ENCODE results near the gene MYBPH.

MYBPH gene

DNA sequence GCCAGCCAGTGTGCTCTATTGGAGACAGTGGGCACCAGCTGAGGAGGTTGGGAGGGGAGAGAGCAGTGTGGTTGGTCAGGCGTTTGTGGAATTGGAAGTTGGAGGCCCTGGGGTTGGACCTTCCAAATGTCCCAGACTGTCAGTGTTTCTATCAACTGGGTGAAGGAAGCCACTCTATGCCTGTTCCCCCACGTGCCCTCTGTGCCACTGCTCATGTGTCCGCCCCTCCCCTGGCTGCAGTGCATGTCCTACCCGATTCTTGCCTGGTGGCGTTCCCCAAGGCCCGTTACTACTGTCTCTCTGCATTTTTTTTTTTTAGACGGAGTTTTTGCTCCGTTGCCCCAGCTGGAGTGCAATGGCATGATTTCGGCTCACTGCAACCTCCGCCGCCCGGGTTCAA lies 27.0 kb downstream of the MYBPH start:
- DNase-seq (ENCODE audit: low read depth), result no peak

DNA sequence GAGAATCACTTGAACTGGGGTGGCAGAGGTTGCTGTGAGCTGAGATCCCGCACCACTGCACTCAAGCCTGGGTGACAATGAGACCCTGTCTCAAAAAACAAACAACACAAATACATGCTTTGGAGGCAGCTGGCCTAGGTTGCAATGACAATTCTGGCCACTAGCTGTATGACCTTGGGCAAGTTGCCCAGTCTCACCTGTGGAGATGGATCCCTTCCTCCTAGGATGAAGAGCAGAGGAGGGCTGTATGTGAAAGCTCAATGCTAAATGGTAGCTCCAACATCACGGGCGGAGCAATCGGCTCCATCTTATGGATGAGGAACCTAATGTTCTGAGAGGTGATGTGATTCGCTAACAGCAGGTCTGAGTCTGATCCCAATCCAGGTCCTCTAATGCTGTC lies 27.5 kb downstream of the MYBPH start:
- DNase-seq (ENCODE audit: low read depth), result no peak

DNA sequence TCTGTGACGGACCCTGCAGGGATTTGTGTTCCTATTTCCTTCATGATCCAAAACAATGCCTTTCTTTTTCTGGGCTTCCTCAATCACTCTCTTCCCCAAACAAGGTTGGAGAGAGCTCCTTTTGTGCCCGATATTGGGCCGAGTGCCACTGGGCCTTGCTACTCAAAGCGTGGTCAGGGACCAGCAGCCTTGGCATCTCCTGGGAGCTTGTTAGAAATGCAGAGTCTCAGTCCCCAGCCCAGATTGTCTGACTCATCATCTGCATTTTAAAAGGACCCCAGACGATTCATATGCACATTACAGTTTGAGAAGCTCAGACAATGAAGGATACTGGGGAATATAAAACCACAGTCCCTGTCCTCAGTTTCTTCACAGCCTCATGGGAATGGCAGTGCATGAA lies 28.2 kb downstream of the MYBPH start:
- DNase-seq (ENCODE audit: low read depth), result no peak

DNA sequence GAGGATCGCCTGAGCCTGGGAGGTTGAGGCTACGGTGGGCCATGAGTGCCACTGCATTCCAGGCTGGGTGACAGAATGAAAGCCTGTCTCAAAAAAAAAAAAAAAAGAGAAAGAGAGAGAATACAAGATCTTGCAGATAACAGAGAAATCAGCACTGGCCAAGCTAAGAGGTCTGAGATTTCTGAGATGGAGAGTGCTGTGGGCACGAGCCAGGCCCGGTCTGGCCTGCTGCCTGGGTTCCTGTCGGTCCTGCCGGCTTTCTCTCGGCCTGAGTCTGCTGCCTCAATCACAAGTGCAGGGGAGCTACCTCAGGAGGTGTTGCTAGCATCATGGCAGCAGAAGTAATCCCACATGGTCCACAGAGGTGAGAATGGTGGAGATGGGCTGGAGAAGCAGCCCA lies 29.1 kb downstream of the MYBPH start:
- DNase-seq (ENCODE audit: low read depth), result no peak

DNA sequence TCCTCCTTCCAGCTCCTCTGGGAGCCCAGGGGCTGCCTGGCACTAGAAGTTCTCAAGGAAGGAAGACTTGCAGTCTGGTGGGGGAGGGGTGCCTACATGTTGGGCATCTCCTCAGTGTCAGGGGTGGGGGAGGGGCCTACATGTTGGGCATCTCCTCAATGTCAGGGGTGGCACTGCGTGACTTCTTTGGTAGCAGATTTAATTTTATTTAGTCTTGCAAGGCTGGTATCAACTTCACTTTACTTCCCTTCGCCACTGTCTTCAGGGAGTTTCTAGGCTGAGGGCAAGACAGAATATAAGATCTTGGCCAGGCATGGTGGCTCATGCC lies 29.6 kb downstream of the MYBPH start:
- no peak for DNase-seq (ENCODE audit: low read depth)

DNA sequence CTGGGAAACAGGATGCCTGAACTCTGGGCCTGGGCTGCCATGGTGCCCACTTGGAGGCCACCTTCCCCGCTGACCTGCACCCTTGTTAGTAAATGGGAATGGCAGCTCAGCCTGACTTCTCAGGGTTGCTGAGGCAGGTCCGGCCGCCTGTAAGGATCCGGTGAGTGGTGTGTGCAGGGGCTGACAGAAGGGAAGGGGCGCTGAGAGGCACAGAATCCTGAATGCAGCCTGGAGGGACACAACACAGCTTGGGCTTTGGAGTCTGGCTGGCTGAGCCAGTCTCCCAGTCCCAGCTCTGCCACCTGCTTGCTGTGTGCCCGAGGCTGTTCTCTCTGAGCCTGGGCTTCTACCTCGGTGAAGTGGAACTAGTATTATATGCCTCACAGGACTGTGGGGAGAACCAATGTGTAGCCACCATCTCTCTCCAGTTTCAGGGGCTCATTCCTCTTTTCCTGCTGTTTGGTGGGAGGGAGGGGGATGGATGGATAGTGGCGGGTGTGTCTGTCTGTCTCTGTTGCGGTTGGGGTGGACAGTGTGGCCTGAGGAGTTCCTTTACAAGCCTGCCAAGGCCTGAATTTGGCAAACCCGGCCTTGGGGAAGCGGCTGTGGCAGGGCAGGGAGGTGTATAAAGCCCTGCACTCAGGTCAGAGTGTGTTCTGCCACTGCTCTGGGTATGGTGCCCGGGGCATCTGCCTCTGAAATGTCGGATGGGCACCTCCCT lies 30.1 kb downstream of the MYBPH start:
- DNase-seq (ENCODE audit: low read depth), result no peak

DNA sequence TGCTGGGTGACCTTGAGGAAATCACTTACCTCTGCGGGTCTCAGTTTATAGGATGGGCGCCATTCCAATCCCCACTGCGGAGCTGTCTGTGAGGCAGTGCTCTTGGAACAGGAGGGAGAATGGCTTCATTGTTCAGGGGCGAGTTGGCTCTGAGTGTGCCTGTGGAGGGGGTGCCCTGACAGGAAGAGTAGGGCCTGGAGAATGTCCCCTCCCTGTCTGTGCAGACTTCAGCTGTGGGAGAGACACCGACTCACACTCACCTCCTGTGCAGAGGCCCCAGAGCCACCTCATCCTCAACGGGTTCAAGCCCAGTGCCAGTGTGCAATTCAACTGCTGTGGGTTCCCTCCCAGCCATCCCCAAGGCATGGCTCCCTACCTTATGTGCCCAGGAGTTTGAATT lies 31.0 kb downstream of the MYBPH start:
- DNase-seq (ENCODE audit: low read depth), result no peak

DNA sequence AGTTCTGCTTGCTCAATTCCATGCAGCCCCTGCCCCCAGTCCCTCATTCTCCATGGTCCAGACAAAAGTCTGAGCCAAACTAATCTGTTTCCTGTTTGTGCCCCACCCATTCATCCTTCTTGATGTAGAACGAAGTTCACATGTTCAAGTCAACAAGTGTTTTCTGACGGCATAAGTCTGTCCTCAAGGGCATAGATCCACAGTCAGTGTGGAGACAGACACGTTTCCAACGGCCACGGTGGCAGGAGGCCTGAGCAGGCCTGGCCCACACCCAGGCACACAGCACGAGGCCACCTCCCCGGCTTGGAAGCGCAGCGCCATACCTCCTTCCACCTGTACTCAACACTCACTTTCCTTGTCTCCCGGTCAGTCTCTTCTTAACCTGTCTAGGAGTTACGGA lies 32.0 kb downstream of the MYBPH start:
- no peak for DNase-seq (ENCODE audit: low read depth)

DNA sequence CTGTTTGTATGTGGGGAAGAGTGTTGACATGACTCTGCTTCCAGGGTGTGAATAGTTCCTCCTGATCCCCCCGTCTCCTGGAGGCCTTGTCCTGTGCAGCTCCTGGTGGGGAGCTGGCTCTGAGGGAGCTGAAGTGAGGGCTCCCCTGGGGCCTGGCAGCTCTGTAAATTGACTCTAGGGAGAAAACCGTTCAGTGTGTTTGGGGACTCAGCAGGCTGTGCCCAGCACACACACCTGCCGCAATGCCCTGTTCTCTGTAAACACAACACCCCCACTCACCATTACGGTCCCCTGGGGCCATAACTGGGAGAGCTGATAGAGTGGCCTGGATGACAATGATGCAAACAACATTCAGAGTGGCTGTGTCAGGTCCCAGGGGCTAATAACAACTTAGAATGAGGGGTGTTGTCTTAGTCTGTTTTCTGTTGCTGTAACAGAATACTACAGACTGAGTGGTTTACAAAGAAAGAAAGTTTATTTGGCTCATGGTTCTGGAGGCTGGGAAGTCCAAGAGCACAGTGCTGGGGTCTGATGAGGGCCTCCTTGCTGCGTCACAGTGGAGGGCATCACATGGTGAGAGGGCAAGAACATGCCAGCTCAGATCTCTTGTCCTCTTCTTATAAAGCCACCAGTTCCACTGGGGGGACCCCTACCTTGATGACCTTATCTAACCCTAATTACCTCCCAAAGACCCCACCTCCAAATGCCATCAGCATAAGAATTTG lies 32.8 kb downstream of the MYBPH start:
- DNase-seq (ENCODE audit: low read depth), result no peak

DNA sequence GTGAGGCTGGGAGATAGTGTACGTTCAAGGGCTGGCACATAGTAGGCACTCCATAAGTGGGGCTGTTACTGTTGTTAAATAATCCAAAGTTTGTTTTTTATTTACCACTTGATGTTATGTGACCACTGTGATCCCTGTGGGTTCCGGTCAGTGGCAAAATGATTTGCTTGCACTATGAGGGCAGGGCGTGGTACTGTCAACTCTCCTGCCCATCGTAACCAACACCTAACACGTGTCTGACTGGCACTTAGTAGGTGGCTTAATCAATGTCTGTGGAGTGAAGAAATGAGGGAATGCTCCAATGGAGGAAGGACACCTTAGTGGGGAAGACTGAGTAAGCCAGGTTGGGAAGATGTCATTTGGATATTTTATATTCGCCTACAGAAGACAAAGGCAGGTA lies 33.5 kb downstream of the MYBPH start:
- no peak for DNase-seq (ENCODE audit: low read depth)

DNA sequence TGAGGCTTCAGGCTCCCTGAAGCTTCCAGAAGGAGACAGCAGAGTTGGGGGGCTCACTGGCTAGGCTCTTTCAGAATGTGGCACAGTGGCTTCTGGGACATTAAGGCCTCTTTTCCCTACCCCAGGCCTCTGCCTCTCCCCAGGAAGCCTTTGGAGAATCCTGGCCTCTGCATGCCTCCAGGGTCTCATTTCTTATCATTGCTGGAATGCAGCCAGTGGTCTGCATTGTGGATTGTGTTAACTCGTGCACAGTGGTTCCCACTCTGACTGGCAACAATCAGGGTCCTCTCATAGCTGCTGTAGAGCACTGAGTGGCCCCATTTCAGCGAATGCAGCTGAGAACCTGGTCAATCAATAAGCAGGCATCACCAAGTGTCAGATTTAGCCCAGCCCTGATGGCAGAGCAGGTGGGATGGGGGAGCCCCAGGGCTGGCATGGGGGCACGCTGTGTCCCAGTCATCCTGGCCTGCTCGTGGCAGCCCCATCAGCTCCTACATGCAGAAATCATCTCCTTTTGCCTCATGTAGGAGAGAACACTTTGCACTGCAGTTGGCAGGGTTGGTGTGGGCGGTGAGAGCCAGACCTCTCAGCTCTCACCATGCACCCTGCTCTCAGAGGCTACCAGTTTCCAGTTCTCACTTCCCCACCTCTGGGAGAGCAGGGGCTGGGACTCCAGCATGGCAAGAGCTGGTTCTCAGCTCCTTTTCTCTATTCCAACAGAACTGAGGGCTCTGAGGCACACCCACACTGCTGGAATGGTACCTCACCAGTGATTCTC lies 34.7 kb downstream of the MYBPH start:
- DNase-seq (ENCODE audit: low read depth), result no peak

DNA sequence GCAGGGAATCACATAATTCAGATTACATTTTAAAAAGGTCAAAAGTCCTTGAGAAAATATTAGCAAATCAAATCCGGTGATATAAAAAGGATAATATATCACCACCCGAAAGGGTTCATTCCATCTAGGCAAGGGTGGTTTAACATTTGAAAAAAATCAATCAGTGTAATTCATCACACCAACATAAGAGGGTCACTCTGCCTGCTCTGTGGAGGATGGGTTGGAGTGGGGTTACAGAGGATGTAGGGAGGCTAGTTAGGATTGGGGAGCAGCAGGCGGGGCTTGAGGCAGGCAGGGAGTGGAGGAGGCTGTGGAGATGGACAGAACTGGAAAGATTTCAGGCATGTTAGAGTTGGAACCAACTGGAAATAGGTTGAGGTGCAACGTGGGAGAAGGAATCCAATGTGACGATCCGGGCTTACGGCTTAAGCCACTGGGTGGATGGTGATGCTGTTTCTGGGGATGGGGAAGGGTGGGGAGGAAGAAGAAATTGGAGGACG lies 35.6 kb downstream of the MYBPH start:
- no peak for DNase-seq (ENCODE audit: low read depth)

DNA sequence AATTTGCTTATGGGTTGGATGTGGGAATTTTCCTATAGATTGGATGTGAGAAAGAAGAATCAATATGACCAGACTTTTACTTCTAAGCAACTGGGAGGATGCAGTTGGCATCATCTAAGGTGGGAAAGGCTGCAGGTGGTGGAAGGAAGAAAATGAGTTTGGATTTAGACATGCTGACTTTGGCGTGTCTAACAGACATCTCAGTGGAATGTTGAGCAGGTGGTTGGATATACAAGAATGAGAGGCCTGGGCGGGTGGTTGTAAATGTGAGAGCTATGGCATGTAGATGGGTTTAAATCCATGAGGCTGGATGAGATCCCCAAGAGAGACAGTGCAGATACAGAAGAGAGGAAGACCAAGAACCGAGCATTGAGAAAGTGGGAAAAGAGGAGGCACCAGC lies 37.6 kb downstream of the MYBPH start:
- no peak for DNase-seq (ENCODE audit: low read depth)

DNA sequence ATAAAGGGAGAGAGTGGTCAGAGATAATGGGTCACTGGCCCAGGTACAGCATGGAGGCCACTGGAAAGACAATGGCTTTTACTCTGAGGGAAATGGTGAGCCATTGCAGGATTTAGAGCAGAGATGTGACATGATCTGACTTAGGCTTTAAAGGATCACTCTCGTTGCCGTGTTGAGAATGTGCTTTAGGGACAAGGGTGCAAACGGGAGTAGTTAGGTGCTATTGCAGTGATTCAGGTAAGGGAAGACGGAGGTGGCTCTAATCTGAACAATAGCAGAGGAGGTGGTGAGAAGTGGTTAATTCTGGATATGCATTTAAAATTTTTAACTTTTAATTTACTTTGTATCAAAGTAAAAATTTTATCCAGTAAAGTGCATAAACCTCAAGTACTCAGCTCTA lies 38.3 kb downstream of the MYBPH start:
- DNase-seq (ENCODE audit: low read depth), result no peak

DNA sequence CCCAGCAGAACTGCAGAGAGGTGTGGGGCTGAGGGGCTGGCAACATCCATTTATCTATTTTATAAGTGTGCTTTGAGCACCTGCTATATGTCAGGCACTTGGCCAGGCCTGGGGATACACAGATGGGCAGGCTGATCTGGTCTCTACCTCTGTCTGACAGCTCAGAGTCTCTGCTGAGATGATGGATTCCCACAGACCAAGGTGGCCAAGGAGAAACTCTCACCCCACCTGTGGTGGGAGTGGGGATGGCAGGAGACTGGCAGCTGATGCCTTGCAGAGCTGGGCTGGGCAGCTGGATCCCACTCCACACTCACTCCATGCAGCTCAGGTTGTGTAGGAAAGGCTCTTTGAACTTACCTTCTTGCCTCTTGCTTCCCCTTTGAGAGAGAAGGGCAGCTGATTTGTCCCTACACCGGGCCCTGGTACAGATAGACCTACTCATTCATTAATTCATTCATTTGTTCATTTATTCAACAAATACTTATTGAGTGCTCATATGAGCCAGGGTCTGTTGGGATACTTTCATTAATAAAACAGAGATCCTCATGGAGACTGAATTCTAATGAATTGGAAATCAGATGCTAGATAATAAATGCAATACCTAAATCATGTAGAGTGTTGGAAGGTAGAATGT lies 39.1 kb downstream of the MYBPH start:
- DNase-seq (ENCODE audit: low read depth), result no peak

DNA sequence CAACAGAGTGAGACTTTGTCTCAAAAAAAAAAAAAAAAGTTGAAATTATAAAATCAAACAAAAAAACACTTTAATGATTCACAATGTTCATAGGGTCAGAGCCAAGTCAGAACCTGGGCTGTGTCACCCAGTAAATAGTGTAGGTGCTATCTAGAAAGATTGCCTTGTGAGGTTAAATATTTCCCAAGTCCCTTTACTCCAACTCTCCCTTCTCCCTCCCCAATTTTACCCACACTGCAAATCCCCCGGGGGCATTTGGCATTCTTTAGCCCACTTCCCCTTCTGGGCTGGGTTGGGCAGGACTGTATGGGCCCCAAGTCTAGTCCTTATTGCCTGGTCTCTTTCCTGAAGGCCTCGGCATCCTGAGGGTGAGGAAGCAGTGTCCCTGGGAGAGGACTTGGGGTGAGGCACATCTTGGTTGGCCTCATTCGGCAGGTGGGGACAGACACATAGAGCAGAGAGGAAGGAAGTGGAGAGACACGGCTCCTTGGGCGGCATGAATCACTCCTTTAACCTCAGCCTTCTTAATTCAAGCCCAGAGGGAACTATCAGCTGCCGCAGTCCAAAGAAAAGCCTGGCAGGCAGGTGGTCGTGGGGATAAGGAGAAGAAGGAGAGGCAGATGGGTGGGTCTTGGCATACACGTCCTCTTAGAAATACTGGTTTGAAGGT lies 39.9 kb downstream of the MYBPH start:
- DNase-seq (ENCODE audit: low read depth), result no peak

DNA sequence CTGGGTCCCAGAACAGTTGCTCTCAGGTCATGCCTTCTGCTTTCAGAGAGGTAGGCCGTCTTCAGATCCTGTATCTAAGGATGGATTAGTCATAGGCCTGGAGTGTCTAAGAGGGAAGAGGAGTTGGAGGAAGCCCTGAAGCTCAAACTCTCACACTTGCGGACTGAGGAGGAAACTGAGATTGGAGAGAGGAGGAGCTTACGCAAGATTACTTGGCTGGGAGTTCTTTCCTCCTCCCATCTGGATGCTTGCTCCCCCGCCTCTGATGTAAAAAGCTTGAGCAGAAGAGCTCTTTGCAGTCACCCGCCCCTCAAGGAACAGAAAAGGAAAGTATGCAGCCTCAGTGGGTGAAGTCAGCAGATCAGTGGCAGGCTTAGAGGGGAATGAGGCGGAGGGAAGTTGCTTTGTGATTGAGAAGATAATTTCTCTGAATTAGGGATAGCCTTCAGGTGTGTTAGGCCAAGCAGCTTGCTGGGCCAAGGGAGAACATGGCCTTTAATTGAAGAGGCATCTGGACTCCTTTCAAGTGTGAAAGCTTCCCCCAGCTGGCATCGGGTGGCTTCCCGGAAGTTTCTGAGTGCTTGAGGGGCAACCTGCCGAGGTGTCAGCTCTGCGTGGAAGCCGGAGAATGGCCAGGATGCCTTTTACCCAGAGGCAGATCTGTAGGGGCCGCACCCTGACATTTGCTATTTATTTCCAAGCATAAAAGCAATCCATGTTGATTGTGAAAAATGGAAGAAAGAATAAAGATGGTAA lies 41.5 kb downstream of the MYBPH start:
- no peak for DNase-seq (ENCODE audit: low read depth)

DNA sequence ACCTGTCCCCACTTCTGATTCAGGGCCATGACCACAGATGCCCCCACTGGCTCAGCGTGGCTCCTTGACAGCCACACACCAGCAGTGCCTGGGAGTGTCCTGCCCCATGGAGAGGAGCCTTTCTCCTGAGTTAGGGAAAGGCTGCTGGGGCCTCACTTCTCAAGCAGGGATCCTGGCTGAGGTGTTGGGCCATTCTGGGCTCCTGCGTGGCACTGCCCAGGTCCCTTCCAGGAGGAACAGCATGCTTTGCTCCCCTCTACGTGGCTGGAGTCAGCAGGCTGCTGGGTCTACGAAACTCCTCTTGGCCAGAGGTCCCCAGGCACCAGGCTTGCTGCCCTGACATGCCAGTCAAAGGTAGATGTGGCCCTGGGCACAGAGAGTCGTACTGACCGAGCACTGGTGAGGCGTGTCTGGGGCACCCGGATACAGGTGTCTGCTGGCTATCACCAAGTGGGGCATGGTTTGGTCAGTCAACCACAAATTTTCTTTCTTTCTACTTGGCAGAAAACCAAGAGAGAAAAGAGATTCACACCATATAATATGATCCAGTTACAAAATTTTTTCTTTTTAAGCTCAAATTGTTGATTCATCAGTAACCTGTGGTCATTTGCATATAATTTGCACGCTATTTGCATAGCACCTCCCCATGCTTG lies 44.0 kb downstream of the MYBPH start:
- no peak for DNase-seq (ENCODE audit: low read depth)

DNA sequence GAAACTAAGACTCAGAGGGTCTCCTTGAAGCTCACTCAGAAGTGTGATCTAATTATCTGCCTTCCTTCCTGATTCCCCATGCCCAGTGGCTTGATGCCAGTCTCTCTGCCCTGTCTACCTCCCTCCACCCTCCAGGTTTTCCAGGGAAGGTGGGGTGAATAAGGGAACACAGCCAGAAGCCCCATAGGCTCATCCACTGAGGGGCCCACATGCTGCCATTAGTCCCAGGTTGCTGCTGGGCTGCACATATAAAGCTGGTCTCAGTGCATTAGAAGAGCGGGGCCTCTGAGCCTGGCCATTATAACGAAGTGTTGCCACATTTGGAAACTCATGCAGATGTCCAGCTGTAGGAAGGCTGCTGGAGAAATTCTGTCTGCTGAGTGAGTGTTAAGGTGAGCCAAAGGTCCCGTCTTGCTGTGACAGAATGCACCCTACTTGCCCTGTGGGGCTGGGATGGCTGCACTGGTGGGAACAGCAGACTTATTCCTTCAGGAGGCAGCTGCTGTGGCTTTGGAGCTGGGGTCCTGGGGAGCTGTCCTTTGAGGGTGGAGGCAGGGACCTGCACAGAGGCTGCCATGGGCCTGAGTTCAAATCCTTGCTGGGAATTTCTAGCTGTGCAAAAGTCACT lies 45.2 kb downstream of the MYBPH start:
- DNase-seq (ENCODE audit: low read depth), result no peak

DNA sequence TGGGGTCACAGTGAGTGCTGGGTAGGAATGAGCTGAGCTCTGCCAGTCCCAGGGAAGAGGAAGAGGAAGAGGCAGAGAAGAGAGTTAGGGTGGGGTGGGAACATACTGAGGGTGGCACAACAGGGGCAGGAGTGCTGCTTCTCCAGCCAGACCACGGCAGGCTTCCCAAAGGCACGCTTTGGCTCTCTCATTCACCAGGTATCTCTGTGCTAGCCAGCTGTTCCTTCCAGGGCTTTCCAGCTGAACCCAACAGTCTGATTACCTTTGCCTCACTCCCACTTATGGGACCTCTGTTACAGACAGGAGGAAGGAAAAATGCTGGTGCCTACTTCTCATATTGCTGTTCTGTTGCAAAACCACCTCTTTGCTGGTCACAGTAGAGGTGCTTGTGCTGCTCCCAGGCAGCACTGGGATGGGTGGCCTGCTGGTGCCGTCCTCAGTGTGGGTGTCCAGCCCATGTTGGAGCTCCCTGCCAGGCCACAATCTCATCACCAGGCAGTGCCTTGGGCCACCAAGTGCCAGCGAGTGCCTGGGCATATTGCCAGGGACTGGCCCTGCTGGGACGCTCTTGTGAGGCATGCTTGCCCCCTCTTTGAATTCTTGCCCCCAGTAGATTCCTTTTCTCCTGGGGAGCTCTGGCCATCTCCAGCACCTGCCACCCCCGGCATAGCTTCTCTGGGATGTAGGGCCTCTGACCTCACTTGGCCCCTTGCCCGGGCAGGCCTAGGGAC lies 46.0 kb downstream of the MYBPH start:
- DNase-seq (ENCODE audit: low read depth), result no peak

Measured in activated T-cell treated with anti-CD3 and anti-CD28 coated beads for 48 hours (primary cell).